Effector memory CD8-positive, alpha-beta T cell (primary cell): Measurements from ENCODE around the gene SNAPC2.
"Not testable (repeated sequence)": the region's sequence is repeated elsewhere in the genome, so short reads cannot be mapped to it uniquely, and the experiment has no call there.

Experiments
- ATAC-seq: fragments of 150-1000 bp; cut with Tn5 transposase; replicated peaks from 2 replicates; pipeline ENCODE4 v1.10.0; 2021; ENCODE audit warnings: mild to moderate bottlenecking, moderate library complexity
- DNase-seq, 3 experiments: peaks; one replicate each; pipeline ENCODE4 v3.0.0; 2021
- H3K27ac Mint-ChIP-seq, 2 donors: one replicate each; pipeline ENCODE4 v1.8.0; 2022; ENCODE audit warnings: mild to moderate bottlenecking in 2 of 2, mixed read lengths in 2 of 2, moderate library complexity in 2 of 2
- H3K27me3 Mint-ChIP-seq, 2 donors: one replicate each; pipeline ENCODE4 v1.8.0; 2022; ENCODE audit warnings: mixed read lengths in 2 of 2
- H3K36me3 Mint-ChIP-seq: one replicate; pipeline ENCODE4 v1.8.0; 2022; ENCODE audit warnings: mild to moderate bottlenecking, moderate library complexity, mixed read lengths; ENCODE audit not compliant: insufficient read depth
- H3K4me1 Mint-ChIP-seq, 2 donors: one replicate each; pipeline ENCODE4 v1.8.0; 2022; ENCODE audit warnings: low read depth in 2 of 2, mixed read lengths in 2 of 2
- H3K4me3 Mint-ChIP-seq, 2 donors: one replicate each; pipeline ENCODE4 v1.8.0; 2022; ENCODE audit warnings: mild to moderate bottlenecking in 2 of 2, mixed read lengths in 2 of 2, moderate library complexity in 2 of 2
- H3K9me3 Mint-ChIP-seq, 2 donors: one replicate each; pipeline ENCODE4 v1.8.0; 2022; ENCODE audit warnings: mixed read lengths in 2 of 2

SNAPC2 gene

GRCh38 chr19:7961082-7961481, 40.9 kb downstream of the SNAPC2 start:
- H3K27ac Mint-ChIP-seq, H3K27me3 Mint-ChIP-seq, H3K9me3 Mint-ChIP-seq, H3K4me1 Mint-ChIP-seq, H3K4me3 Mint-ChIP-seq, DNase-seq, ATAC-seq: not testable (repeated sequence)
- peaks cover 30% of the 10 kb centered on the region for H3K36me3 Mint-ChIP-seq

DNA sequence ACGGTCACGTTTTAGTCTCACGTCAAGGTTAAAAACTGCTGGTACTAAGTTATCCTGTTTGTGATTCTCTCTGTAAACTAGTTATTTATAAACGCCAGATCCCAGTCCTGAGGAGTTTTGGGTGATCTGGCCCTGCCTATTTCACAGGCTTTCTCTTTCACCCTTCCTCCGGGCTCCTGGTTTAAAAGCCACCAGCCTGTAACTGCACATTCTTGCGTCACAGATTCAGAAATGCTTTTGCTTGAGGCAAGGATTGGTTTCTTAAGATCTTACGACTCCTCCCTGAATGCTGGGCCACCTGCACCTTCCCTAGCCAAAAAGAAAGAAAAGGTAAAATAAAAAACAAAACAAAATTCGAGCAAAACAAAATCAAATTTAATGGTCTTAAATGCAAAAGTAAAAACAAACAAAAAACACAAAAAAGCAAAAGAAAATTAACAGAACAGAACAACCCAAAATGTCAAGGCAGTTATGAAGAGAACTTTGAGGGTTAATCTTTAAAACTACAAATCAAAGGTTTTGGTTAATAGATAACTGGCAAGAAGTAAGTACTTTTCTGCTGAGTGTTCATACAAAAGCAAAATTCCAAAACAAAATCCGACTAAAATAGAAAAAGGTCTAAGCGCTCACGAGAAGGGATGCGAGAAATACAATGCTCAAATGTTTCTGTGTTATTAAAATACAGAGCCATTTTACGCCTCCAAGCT, 41.9 kb downstream of the SNAPC2 start:
- Mint-ChIP-seq H3K27me3 (no peaks in the 10 kb centered on the region), H3K9me3 (no peaks in the 10 kb centered on the region), H3K4me1 (peaks cover 0 to under 1% of the 10 kb centered on the region in 2 donors), H3K4me3 (no peak overlapping the region), H3K36me3 (peaks cover 36% of the 10 kb centered on the region), H3K27ac (no peak overlapping the region)
- ATAC-seq (no peak), DNase-seq (no peak)

DNA sequence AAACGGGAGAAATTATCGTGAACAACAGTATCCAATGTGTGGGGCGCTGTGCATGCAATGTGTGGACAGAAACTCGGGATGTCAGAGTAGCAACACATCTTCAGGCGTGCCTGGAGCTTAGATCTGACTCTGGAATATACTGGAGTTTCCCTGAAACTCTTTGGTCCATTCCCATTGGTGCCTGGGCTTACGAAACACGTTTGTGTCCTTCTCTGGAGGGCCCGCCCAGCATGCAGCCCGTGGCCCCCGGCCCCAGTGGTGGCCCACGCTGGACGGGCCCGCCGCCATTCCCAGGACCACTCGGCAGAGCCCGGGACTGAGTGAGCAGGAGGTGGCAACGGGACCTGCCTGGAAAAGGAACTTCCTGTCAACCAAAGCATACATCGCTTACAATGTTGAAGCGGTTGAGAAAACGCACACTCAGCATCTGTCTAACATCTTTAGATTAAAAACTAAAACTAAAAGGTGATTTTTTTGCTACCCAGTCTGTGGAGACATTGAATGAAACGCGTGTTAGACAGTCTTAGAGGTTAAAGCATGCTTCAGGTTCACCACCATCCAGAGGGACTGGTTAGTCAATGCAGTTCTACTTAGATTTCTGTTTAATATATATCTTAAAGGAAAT, 42.6 kb downstream of the SNAPC2 start:
- no peak overlapping the region for H3K4me3 Mint-ChIP-seq
- H3K27ac Mint-ChIP-seq: no peak overlapping the region
- ATAC-seq (no peak), DNase-seq (no peak)
- no peaks in the 10 kb centered on the region for H3K4me1 Mint-ChIP-seq
- no peaks in the 10 kb centered on the region for H3K27me3 Mint-ChIP-seq
- H3K9me3 Mint-ChIP-seq: no peaks in the 10 kb centered on the region
- H3K36me3 Mint-ChIP-seq: peaks cover 38% of the 10 kb centered on the region

GRCh38 chr19:7963566-7963965, 43.4 kb downstream of the SNAPC2 start:
- Mint-ChIP-seq H3K9me3 (no peaks in the 10 kb centered on the region), H3K36me3 (peaks cover 39% of the 10 kb centered on the region), H3K4me1 (no peaks in the 10 kb centered on the region), H3K27me3 (no peaks in the 10 kb centered on the region), H3K4me3 (no peak overlapping the region), H3K27ac (no peak overlapping the region)
- ATAC-seq (no peak), DNase-seq (no peak)

DNA sequence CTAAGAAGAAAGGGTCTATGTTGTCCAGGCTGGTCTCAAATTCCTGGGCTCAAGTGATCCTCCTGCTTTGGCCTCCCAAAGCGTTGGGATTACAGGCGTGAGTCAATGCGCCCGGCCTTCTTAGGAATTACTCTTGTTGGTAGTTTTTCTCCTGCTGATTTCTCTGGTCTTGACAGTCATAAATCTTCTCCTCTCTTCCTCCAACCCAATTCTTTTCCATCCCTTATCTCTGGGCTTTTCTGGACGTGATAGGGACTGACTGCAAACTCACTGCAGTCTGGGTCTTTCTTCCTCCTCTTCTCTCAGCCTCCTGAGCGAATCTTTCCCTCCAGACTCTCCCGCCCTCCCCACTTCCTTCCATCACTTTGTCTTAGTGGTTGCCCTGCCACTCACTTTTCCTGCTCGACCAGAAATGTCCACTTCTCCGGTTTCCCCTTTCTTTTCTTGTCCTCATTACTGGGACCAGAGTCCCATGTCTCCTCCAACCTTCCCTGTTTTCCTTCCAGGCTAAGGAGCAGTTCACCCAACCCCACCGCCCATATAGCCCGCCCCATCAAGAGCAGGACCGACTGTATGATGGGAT, 45.2 kb downstream of the SNAPC2 start:
- DNase-seq (no peak), ATAC-seq (no peak)
- peak overlapping the region in 1 of 2 donors; percentile 15 for H3K27ac Mint-ChIP-seq
- no peaks in the 10 kb centered on the region for H3K4me1 Mint-ChIP-seq
- H3K27me3 Mint-ChIP-seq: no peaks in the 10 kb centered on the region
- H3K36me3 Mint-ChIP-seq: peaks cover 45% of the 10 kb centered on the region
- H3K9me3 Mint-ChIP-seq: no peaks in the 10 kb centered on the region
- H3K4me3 Mint-ChIP-seq: no peak overlapping the region

- Mint-ChIP-seq H3K27ac (peak overlapping the region; percentile 15 to 44), H3K4me3 (no peak overlapping the region), H3K9me3 (no peaks in the 10 kb centered on the region), H3K36me3 (peaks cover 52% of the 10 kb centered on the region), H3K4me1 (no peaks in the 10 kb centered on the region), H3K27me3 (no peaks in the 10 kb centered on the region)
- DNase-seq (no peak), ATAC-seq (no peak)
Observed at GRCh38 chr19:7965921-7966665, 46.0 kb downstream of the SNAPC2 start.

GRCh38 chr19:7968008-7968795, 48.1 kb downstream of the SNAPC2 start:
- no peak for DNase-seq
- H3K9me3 Mint-ChIP-seq: no peaks in the 10 kb centered on the region
- H3K4me3 Mint-ChIP-seq: no peak overlapping the region
- H3K4me1 Mint-ChIP-seq: no peaks in the 10 kb centered on the region
- peak overlapping the region; percentile 46 to 69 for H3K27ac Mint-ChIP-seq
- peaks cover 49% of the 10 kb centered on the region for H3K36me3 Mint-ChIP-seq
- no peak for ATAC-seq
- no peaks in the 10 kb centered on the region for H3K27me3 Mint-ChIP-seq

- no peaks in the 10 kb centered on the region for H3K27me3 Mint-ChIP-seq
- no peaks in the 10 kb centered on the region for H3K9me3 Mint-ChIP-seq
- no peaks in the 10 kb centered on the region for H3K4me1 Mint-ChIP-seq
- DNase-seq (no peak), ATAC-seq (no peak)
- H3K36me3 Mint-ChIP-seq: peaks cover 56% of the 10 kb centered on the region
- peak overlapping the region in 1 of 2 donors; percentile 69 for H3K27ac Mint-ChIP-seq
- H3K4me3 Mint-ChIP-seq: no peak overlapping the region
Observed at GRCh38 chr19:7968796-7969554, 48.8 kb downstream of the SNAPC2 start.

DNA sequence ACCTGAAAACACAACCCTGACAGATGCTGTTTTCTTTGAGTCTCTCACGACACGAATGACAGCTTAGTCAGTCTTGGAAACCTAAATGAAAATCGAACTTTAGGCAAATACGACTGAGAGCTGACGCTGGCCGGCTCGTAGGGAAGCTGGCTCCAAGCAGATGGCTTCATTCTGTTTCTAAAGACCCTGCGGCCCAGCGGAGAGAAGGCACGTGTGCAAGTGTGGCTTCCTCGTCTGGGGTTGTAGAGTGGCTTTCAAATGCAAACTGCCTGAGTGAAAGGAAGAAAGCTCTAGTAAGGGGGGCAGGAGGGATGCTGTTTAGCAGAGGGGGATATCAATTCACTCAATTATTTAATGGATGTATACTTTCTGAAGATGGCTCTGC, 49.4 kb downstream of the SNAPC2 start:
- H3K36me3 Mint-ChIP-seq: peaks cover 57% of the 10 kb centered on the region
- no peaks in the 10 kb centered on the region for H3K27me3 Mint-ChIP-seq
- ATAC-seq (no peak), DNase-seq (no peak)
- H3K27ac Mint-ChIP-seq: no peak overlapping the region
- H3K4me1 Mint-ChIP-seq: no peaks in the 10 kb centered on the region
- H3K9me3 Mint-ChIP-seq: no peaks in the 10 kb centered on the region
- no peak overlapping the region for H3K4me3 Mint-ChIP-seq

DNA sequence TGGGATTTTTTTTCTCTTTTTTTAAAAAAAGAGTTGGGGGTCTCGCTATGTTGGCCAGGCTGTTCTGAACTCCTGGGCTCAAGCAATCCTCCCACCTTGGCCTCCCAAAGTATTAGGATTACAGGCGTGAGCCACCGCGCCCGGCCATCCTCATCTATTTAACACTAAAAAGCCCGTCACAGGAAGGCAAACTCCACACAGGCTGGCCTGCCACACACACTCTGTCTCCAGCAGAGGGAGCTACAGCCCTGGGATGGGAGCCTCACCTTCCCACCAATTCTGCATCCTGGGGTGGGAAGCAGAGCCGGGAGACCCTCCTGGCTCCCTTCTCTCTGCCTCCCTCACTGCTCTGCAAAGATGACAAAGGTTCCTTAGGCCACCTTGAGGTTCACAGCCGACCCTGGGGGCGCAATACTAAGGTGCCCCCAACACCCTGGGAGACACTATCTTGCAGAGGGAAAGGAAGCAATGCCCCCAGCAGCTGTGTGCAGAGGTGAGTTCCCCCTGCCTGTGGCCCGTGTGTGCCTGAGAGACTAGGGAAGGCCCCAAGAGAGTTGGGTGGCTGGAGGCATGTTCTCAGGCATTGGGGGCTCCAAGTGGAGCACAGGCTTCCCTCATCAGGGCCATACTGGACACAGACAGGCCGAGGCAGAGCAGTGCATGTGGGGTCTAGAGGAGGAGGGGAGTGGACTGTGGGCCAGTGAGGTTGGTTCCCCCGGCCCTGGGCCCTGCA, 50.7 kb downstream of the SNAPC2 start:
- Mint-ChIP-seq H3K36me3 (peaks cover 57% of the 10 kb centered on the region), H3K4me3 (no peak overlapping the region), H3K27ac (no peak overlapping the region), H3K27me3 (no peaks in the 10 kb centered on the region), H3K4me1 (no peaks in the 10 kb centered on the region), H3K9me3 (no peaks in the 10 kb centered on the region)
- ATAC-seq (no peak), DNase-seq (no peak)

DNA sequence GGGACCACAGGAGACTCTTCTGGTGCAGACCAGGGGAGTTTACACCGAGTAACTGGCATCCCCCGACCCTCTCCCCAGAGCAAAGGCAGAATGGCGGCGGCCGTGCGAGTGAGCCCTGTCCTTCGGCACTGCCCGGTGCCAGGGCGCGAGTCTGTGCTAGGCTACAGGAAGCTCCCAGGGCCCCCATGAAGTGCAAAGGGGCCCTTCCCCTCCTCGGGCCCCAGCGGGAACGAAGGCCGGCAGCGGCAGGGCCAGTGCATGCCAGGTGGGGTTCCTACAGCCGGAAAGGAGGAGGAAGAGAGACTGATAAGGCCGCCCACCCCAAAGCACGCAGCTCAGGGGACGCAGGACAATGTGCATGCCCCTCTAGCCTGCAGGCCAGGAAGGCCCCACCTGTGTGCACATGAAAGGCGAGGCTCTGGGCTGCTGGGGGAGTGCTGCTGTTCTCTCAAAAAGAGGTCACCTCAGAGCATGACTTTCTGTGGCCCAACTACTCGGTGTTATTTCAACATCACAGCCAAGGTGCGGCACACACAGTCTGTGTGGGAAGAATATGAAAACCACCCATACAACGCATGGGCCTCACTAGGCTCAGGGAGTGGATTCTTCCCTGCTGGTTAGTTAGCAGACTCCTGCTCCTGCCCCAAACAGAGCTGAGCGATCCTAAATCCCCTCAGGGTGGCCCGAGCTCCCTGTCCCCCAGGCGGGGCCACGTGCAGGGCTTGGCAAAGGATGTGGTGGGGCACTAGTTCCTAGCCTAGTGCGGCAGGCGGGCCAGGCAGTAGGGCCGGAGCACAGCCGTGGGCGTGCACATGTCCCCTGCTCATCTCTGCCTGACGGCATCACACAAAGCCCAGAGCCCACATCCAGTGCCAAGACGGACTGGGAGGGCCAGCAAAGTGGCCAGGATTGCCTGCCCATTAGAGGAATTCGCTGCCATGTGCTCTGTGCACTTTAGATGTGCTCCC, 51.7 kb downstream of the SNAPC2 start:
- Mint-ChIP-seq H3K9me3 (no peaks in the 10 kb centered on the region), H3K36me3 (peaks cover 54% of the 10 kb centered on the region), H3K4me1 (no peaks in the 10 kb centered on the region), H3K27me3 (no peaks in the 10 kb centered on the region), H3K4me3 (no peak overlapping the region), H3K27ac (no peak overlapping the region)
- no peak for DNase-seq
- ATAC-seq: no peak
